Fibroblast of lung (primary cell): ENCODE results near the gene L3MBTL2. TPM values are rescaled to one million over a fixed set of nuclear protein-coding genes. Genes with fewer than 3 reads are reported as not detected.
A peak's percentile ranks its signal among the peaks of the same experiment; 100 is the strongest.

Experiments
- DNase-seq, 2 donors: peaks; one replicate each; pipeline versions ENCODE4 v3.0.0 to v3.0.0-alpha.2; 2010; ENCODE audit warnings: low read depth in 2 of 2
- H2AFZ ChIP-seq: 2 replicates; pipeline ENCODE4 v1.5.1; 2012; ENCODE audit warnings: low read length, control low read depth, inconsistent platforms
- H3K27ac ChIP-seq: 2 replicates; pipeline ENCODE4 v1.5.1; 2011; ENCODE audit warnings: low read length, control low read depth; ENCODE audit not compliant: insufficient read depth
- H3K27me3 ChIP-seq: 2 replicates; pipeline ENCODE4 v1.5.1; 2011; ENCODE audit warnings: mild to moderate bottlenecking, low read length; ENCODE audit not compliant: control insufficient read depth, insufficient read depth
- H3K36me3 ChIP-seq: 2 replicates; pipeline ENCODE4 v1.5.1; 2011; ENCODE audit warnings: low read length; ENCODE audit not compliant: control insufficient read depth, insufficient read depth
- H3K4me1 ChIP-seq: 2 replicates; pipeline ENCODE4 v1.5.1; 2011; ENCODE audit warnings: low read length; ENCODE audit not compliant: control insufficient read depth, insufficient read depth; ENCODE audit errors: extremely low read depth
- H3K4me2 ChIP-seq: 2 replicates; pipeline ENCODE4 v1.5.1; 2011; ENCODE audit warnings: low read length, control low read depth; ENCODE audit not compliant: insufficient read depth; ENCODE audit errors: extremely low read depth
- H3K4me3 ChIP-seq, 4 experiments: fragments of 200-600 bp in 1 of 4; sonication (generic) in 1 of 4; replicated peaks in 1 of 4; 2 replicates each; pipeline ENCODE4 v1.5.1; 2011 to 2016; ENCODE audit warnings: low read length in 4 of 4, low read depth in 3 of 4, mild to moderate bottlenecking in 3 of 4, control low read depth in 2 of 4, inconsistent platforms in 1 of 4, mixed read lengths in 1 of 4; ENCODE audit not compliant: insufficient read depth in 1 of 4; ENCODE audit errors: control extremely low read depth in 1 of 4
- H3K79me2 ChIP-seq: 2 replicates; pipeline ENCODE4 v1.5.1; 2012; ENCODE audit warnings: mild to moderate bottlenecking, low read length, inconsistent platforms; ENCODE audit not compliant: control insufficient read depth, insufficient read depth
- H3K9ac ChIP-seq: 2 replicates; pipeline ENCODE4 v1.5.1; 2011; ENCODE audit warnings: mild to moderate bottlenecking, low read length, control low read depth; ENCODE audit not compliant: insufficient read depth
- H3K9me3 ChIP-seq: 2 replicates; pipeline ENCODE4 v1.5.1; 2012; ENCODE audit warnings: low read depth, low read length; ENCODE audit not compliant: control insufficient read depth, insufficient read depth
- H4K20me1 ChIP-seq: 2 replicates; pipeline ENCODE4 v1.5.1; 2011; ENCODE audit warnings: low read length; ENCODE audit not compliant: control insufficient read depth, insufficient read depth; ENCODE audit errors: extremely low read depth
- EZH2 ChIP-seq: IDR thresholded peaks from 2 replicates; pipeline ENCODE4 v1.5.1; 2012; ENCODE audit warnings: low read length, control low read depth, mild to moderate bottlenecking; ENCODE audit errors: missing control alignments
- polyA minus RNA-seq: library from RNA; depleted of rRNA, polyadenylated mRNA; stranded (reverse); fragments of >200 nt; gene quantifications from 2 replicates; pipeline ENCODE4 v1.2.3, GENCODE V29; 2011; ENCODE audit warnings: low replicate concordance
- polyA plus RNA-seq, 2 donors: library from polyadenylated mRNA; depleted of rRNA in 1 of 2; stranded (reverse) in 1 of 2; unstranded in 1 of 2; fragments of >200 nt; gene quantifications; 2 replicates each; pipeline ENCODE4 v1.2.1, GENCODE V29; 2011 to 2012; ENCODE audit warnings: missing spikeins in 1 of 2
- total RNA-seq: library from RNA; depleted of rRNA; stranded (reverse); fragments of >200 nt; gene quantifications from 2 replicates; pipeline ENCODE4 v1.2.1, GENCODE V29; 2014
- TF ChIP-seq, protein P1 (sequence below), 2 donors: IDR thresholded peaks in 1 of 2; conservative IDR thresholded peaks in 1 of 2; 1 replicate in 1 of 2; 2 replicates in 1 of 2; pipeline ENCODE4 v1.5.1; 2011 to 2012; ENCODE audit warnings: low read length in 2 of 2, control low read depth in 1 of 2, inconsistent platforms in 1 of 2, low read depth in 1 of 2, mild to moderate bottlenecking in 1 of 2

Gene L3MBTL2
- total RNA-seq: 15.4 and 16.0 TPM in 2 replicates
- polyA plus RNA-seq: 19.3 and 27.7 TPM in 2 replicates
- polyA plus RNA-seq (2012): 14.9 and 22.4 TPM in 2 replicates
- polyA minus RNA-seq: 33.3 and 48.8 TPM in 2 replicates

DNA sequence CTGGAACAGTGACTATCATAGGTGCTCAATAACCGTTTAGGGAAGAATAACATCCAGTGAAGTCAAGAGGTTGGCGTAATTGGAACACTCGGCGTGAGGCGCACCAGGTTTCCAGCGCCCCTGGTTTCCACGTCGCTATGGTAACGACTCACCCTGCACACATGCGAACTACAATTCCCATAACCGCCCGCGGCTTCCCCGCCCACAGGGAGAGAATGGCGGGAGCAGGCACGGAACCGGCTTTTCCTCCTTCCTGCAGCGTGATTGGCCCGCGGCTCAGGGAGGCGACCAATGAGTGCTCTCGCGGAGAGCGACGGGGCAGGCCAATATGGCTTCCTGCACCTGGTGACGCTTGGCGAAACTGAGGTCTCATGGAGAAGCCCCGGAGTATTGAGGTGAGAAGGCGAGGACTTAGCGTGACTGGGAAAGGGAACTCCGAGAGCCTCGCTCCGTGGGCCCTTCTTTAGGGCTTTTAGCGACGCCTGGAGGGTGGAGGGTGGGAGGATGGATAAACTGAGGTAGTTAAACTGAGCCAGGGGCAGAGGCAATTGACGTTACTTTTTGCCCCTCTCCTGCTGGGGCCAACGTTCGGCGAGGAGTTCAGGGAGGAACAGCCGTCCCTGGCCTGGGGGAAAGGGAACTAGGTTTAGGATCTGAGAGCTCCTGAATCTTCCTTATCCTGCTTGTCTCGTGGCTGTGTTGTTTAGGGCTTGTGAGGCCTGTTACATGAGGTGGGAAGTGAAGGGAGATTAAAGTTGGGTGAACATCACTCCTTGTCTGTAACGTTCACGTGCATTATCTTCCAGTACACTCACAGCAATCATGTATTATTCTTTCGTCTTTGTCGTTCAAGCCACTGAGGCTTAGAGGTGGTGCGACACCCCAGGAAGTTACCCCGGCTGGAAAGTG is at the start of gene L3MBTL2:
L3MBTL2 (plus strand) TSS at position 321 of the 909 bp plus-strand sequence; CDS start at position 372, 51 bp downstream.
- DNase-seq: peak; percentile 92 to 94
- Histone ChIP-seq H3K4me3 (peak within 1 kb of the TSS; percentile 71 to 91 (median 86)), H2AFZ (peak within 1 kb of the TSS; percentile 96), H3K4me2 (peak within 1 kb of the TSS; percentile 79), H3K9ac (peak within 1 kb of the TSS; percentile 77), H3K79me2 (peaks cover 10% of the 10 kb centered on the region), H3K9me3 (no peaks in the 10 kb centered on the region), H4K20me1 (no peaks in the 10 kb centered on the region), H3K27ac (peak within 1 kb of the TSS; percentile 76), H3K27me3 (no peaks in the 10 kb centered on the region), H3K4me1 (no peaks in the 10 kb centered on the region), H3K36me3 (peaks cover 1% of the 10 kb centered on the region)
- TF ChIP-seq EZH2: no peak
- TF ChIP-seq, protein P1, sequence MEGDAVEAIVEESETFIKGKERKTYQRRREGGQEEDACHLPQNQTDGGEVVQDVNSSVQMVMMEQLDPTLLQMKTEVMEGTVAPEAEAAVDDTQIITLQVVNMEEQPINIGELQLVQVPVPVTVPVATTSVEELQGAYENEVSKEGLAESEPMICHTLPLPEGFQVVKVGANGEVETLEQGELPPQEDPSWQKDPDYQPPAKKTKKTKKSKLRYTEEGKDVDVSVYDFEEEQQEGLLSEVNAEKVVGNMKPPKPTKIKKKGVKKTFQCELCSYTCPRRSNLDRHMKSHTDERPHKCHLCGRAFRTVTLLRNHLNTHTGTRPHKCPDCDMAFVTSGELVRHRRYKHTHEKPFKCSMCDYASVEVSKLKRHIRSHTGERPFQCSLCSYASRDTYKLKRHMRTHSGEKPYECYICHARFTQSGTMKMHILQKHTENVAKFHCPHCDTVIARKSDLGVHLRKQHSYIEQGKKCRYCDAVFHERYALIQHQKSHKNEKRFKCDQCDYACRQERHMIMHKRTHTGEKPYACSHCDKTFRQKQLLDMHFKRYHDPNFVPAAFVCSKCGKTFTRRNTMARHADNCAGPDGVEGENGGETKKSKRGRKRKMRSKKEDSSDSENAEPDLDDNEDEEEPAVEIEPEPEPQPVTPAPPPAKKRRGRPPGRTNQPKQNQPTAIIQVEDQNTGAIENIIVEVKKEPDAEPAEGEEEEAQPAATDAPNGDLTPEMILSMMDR (conservative IDR thresholded peaks at IDR 0.05 in 1 of 2, IDR thresholded peaks at IDR 0.05 in 1 of 2; ENCODE audit: low read depth in 1 of 2, low read length in 2 of 2): no peak

DNA sequence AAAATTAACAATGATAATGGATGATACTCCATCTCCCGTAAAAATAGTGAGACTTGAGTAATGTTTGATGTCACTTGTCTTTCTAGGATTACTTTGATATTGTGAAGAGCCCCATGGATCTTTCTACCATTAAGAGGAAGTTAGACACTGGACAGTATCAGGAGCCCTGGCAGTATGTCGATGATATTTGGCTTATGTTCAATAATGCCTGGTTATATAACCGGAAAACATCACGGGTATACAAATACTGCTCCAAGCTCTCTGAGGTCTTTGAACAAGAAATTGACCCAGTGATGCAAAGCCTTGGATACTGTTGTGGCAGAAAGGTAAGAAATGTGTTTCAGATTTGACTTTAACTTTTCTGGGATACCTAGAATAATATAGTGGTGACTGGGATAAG is 48.0 kb upstream of the L3MBTL2 start:
- no peak for TF ChIP-seq EZH2
- TF ChIP-seq, protein P1 (conservative IDR thresholded peaks at IDR 0.05 in 1 of 2, IDR thresholded peaks at IDR 0.05 in 1 of 2; ENCODE audit: low read depth in 1 of 2, low read length in 2 of 2): no peak
- H3K4me3 ChIP-seq: no peak overlapping the region

DNA sequence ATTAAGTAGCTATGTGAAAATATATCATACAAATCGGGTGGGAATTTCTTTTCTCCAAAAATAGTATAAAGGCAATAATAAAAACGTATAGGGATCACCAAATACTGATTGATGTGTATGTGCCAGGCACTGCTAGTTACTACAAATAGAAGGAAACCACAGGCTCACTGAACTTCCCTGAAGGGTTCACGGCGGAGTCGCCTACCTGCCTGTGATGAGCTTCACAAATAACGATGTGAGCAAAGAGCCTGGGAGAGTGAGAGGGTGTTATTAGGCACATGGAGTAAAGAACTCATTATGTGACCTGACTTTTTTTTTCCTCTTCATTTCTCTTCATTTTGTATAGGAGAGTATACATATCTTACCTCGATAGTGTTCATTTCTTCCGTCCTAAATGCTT is 36.0 kb upstream of the L3MBTL2 start:
- no peak for DNase-seq
- no peak for TF ChIP-seq EZH2
- TF ChIP-seq, protein P1 (conservative IDR thresholded peaks at IDR 0.05 in 1 of 2, IDR thresholded peaks at IDR 0.05 in 1 of 2; ENCODE audit: low read depth in 1 of 2, low read length in 2 of 2): no peak
- H4K20me1 ChIP-seq: no peaks in the 10 kb centered on the region
- H3K4me3 ChIP-seq: no peak overlapping the region
- H3K9ac ChIP-seq: no peak overlapping the region
- no peak overlapping the region for H2AFZ ChIP-seq
- no peaks in the 10 kb centered on the region for H3K79me2 ChIP-seq
- no peaks in the 10 kb centered on the region for H3K9me3 ChIP-seq
- H3K27me3 ChIP-seq: no peaks in the 10 kb centered on the region
- peaks cover 22% of the 10 kb centered on the region for H3K36me3 ChIP-seq
- no peak overlapping the region for H3K27ac ChIP-seq
- no peaks in the 10 kb centered on the region for H3K4me1 ChIP-seq
- H3K4me2 ChIP-seq: no peak overlapping the region

More for the DNA sequence above, 48.0 kb upstream of the L3MBTL2 start:
- DNase-seq: no peak
- Histone ChIP-seq H3K9me3 (no peaks in the 10 kb centered on the region), H3K79me2 (no peaks in the 10 kb centered on the region), H3K4me1 (no peaks in the 10 kb centered on the region), H3K36me3 (peaks cover 24% of the 10 kb centered on the region), H3K27ac (no peak overlapping the region), H3K27me3 (no peaks in the 10 kb centered on the region), H3K4me2 (no peak overlapping the region), H2AFZ (no peak overlapping the region), H4K20me1 (no peaks in the 10 kb centered on the region), H3K9ac (no peak overlapping the region)
